GM18861 (cell line): ENCODE measurements around the gene DDX3X.
"Not testable (repeated sequence)": the region's sequence is repeated elsewhere in the genome, so short reads cannot be mapped to it uniquely, and the experiment has no call there.

Source experiments
- ATAC-seq: cut with Tn5 transposase; IDR thresholded peaks from one replicate; pipeline ENCODE4 v1.9.1; 2021; ENCODE audit not compliant: unreplicated experiment

DDX3X gene

DNA sequence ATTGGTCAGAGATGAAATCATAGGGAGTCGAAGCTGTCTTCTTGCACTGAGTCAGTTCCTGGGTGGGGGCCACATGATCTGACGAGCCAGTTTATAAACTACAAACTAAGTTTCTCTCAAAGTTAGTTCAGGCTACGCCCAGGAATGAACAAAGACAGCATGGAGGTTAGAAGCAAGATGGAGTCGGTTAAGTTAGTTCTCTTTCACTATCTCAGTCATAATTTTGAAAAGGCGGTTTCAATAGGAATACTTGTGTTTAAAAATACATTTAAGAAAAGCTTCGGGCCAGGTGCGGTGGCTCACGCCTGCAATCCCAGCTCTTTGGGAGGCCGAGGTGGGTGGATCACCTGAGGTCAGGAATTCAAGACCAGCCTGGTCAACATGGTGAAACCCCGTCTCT, 77.3 kb downstream of the DDX3X start:
- not testable (repeated sequence) for ATAC-seq

DNA sequence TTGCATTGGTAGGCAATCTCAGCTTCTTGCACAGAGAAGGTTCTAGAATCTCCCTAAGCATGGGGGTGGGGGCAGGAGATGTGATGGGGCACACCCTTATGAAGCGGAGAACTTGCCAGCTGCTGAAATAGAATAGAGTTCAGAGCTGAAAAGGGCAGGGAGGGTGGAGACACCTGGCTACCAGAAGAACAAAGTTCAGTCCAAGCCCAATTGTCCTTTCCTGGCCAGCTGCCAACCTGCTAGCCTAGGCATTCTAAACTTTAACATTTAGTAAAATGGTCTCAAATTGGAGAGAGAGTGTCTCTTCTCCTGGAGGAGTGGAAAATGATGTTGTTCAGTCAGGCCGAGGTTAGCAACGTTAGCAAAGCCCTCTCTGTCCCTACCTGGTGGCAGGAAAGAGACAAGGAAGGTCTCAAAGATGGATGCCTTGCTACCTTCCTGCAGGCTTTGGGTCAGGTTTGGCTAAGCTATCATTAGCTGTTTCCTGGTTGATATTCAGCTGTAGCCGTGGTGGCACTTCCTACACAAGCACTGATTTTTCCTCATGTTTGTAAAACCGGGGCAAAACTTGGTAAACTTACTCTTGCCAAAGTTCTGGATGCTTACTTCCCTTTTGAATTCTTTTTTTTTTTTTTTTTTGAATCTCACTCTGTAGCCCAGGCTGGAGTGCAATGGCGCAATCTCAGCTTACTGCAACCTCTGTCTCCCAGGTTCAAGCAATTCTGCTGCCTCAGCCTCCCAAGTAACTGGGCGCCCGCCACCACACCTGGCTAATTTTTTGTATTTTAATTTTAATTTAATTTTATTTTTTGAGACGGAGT, 78.5 kb downstream of the DDX3X start:
- no peak for ATAC-seq
